Erythroblast (primary cell): ENCODE results near the gene TOMM22.

Source experiments
- GATA1 ChIP-seq: IDR thresholded peaks from 2 replicates; pipeline ENCODE4 v1.6.1; 2011; ENCODE audit warnings: low read depth, mild to moderate bottlenecking, control low read depth, low read length, moderate library complexity
- POLR2A ChIP-seq: IDR thresholded peaks from 2 replicates; pipeline ENCODE4 v1.6.1; 2011; ENCODE audit warnings: mild to moderate bottlenecking, low read length

DNA sequence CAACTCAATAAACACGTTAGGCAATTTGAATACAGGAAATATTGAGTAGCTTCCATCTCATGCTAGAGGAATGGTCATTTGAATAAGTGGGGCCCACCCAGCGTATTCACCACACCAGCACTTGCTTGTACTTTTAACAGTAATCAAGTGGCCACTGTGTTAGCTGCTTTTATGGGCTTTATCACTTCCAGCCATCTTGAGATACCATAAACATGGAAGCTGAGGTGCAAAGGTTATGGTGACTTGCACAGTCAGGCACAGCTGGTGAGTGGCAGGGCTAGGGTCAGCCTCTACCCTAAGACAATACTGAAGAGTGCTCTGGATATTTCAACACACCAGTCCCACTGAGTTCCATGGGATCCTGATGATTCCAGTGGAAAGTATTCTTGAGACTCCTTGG is 12.3 kb downstream of the TOMM22 start:
- TF ChIP-seq POLR2A (no peak), GATA1 (no peak)
